Spinal cord (tissue), 10 donors: ENCODE measurements around the gene SOS1. TPM values are rescaled to one million over a fixed set of nuclear protein-coding genes. Genes with fewer than 3 reads are reported as not detected.

Source experiments
- DNase-seq, 6 donors: peaks; one replicate each; pipeline versions ENCODE4 v3.0.0 to v3.0.0-alpha.2; 2013 to 2015; ENCODE audit warnings: low spot score in 6 of 6, low read depth in 4 of 6
- H3K27ac ChIP-seq: one replicate; pipeline ENCODE4 v1.5.1; 2013; ENCODE audit warnings: low read depth, low read length, control low read depth
- H3K27me3 ChIP-seq: one replicate; pipeline ENCODE4 v1.6.1; 2013; ENCODE audit warnings: low read length; ENCODE audit not compliant: control insufficient read depth, insufficient read depth
- H3K36me3 ChIP-seq: one replicate; pipeline ENCODE4 v1.6.1; 2013; ENCODE audit warnings: low read length; ENCODE audit not compliant: control insufficient read depth, insufficient read depth
- H3K4me1 ChIP-seq: one replicate; pipeline ENCODE4 v1.6.1; 2013; ENCODE audit warnings: low read length; ENCODE audit not compliant: control insufficient read depth, insufficient read depth
- H3K4me3 ChIP-seq: one replicate; pipeline ENCODE4 v1.5.1; 2013; ENCODE audit warnings: low read depth, low read length, control low read depth
- H3K9me3 ChIP-seq: one replicate; pipeline ENCODE4 v1.6.1; 2013; ENCODE audit warnings: low read length; ENCODE audit not compliant: control insufficient read depth, insufficient read depth
- WGBS: methylation state at CpG from one replicate; pipeline ENCODE4 v1.1.5; 2013; ENCODE audit warnings: missing lambda C conversion rate; ENCODE audit not compliant: insufficient coverage; 5-methylcytosine and 5-hydroxymethylcytosine counted together
- polyA plus RNA-seq, 2 donors: library from polyadenylated mRNA; unstranded; fragments of 120-200 nt; gene quantifications; one replicate each; pipeline ENCODE4 v1.2.1, GENCODE V29; 2013; ENCODE audit not compliant: insufficient read length in 2 of 2
- total RNA-seq, 2 donors: library from RNA; depleted of rRNA in 1 of 2; stranded (reverse); fragments of 120-200 nt in 1 of 2; fragments of >200 nt in 1 of 2; gene quantifications; one replicate each; pipeline versions ENCODE4 v1.2.3 to v1.2.4, GENCODE V29; 2013 to 2014
- donor health status: healthy.

SOS1 gene
- total and polyA plus RNA-seq, 4 donors = 29.8 to 61.4 (median 35.9) TPM

DNA sequence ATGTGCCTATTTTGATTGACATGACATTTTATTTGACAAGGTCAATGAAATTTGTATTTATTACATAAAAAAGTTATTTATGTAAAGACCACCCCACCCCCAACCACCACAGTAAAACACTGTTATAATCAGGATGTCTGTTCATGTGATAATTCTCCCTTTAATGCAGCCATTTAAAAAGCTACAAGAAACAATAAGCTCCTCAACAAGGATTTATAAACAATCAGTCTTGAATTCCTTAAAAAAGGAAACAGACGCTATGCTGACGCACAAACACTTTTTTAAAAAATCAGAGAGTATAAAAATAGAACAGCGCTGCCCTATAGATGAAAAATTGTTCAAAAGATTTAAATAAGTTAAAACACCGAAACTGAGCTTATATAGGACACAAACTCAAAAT, 102.2 kb downstream of the SOS1 start:
- no peak for DNase-seq
- no peaks in the 10 kb centered on the region for H3K9me3 ChIP-seq
- no peaks in the 10 kb centered on the region for H3K36me3 ChIP-seq
- H3K4me3 ChIP-seq = no peak overlapping the region
- no peak overlapping the region for H3K27ac ChIP-seq
- H3K27me3 ChIP-seq = no peaks in the 10 kb centered on the region
- no CpG with 5 or more reads among the region's 4 CpGs for WGBS
- no peaks in the 10 kb centered on the region for H3K4me1 ChIP-seq

DNA sequence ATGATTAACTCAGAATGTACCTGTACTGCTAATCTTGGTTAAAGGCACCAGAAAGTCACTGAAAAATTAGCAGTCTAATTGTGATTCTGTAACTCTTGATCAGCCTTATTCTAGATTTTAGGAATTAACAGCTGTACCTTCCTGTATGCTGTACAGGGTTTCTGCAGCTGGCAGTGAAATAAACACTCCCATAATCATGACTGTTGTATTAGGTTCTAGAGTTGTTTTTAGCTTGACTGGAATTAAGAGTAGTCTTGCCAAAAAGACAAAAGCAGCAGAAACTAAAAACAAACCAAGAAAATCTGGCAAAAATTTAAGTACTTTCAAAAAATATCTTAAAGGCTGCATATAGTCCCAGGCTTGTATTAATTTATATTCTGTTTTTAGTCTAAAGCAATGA, 103.5 kb downstream of the SOS1 start:
- Histone ChIP-seq H3K4me1 (no peaks in the 10 kb centered on the region), H3K27ac (no peak overlapping the region), H3K4me3 (no peak overlapping the region), H3K9me3 (no peaks in the 10 kb centered on the region), H3K27me3 (no peaks in the 10 kb centered on the region), H3K36me3 (no peaks in the 10 kb centered on the region)
- DNase-seq = no peak

DNA sequence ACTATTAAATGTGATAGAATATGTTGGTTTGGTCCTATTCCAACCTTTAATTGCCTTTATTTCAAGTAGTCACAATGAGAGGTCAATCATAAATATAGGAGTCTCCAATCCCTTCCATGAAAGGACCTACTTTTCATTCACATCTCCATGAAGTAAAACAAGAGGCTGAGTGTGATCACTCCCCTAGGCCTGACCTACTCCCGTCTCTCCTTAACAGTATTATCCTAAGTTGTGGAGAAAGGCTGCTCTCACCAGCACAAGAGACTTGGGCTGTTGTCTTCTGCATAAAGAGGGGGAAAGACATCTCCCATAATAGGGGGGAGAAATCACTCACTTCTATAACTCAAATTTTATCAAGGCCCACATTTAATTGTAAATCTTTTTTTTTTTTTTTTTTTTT, 105.4 kb downstream of the SOS1 start:
- Histone ChIP-seq H3K27me3 (no peaks in the 10 kb centered on the region), H3K4me3 (no peak overlapping the region), H3K9me3 (no peaks in the 10 kb centered on the region), H3K4me1 (no peaks in the 10 kb centered on the region), H3K36me3 (peaks cover 3% of the 10 kb centered on the region), H3K27ac (no peak overlapping the region)
- DNase-seq = no peak
- WGBS = no CpG with 5 or more reads among the region's 1 CpG

GRCh38 chr2:39013871-39014270, 107.0 kb downstream of the SOS1 start:
- no CpG with 5 or more reads among the region's 3 CpGs for WGBS
- Histone ChIP-seq H3K4me3 (no peak overlapping the region), H3K27ac (no peak overlapping the region), H3K27me3 (no peaks in the 10 kb centered on the region), H3K9me3 (no peaks in the 10 kb centered on the region), H3K4me1 (no peaks in the 10 kb centered on the region), H3K36me3 (peaks cover 10% of the 10 kb centered on the region)
- DNase-seq = no peak

- Histone ChIP-seq H3K36me3 (peaks cover 15% of the 10 kb centered on the region), H3K4me3 (no peak overlapping the region), H3K27ac (no peak overlapping the region), H3K27me3 (no peaks in the 10 kb centered on the region), H3K9me3 (no peaks in the 10 kb centered on the region), H3K4me1 (no peaks in the 10 kb centered on the region)
- DNase-seq = no peak
- WGBS = no CpG with 5 or more reads among the region's 1 CpG
Observed at GRCh38 chr2:39008665-39009064, 112.2 kb downstream of the SOS1 start.

DNA sequence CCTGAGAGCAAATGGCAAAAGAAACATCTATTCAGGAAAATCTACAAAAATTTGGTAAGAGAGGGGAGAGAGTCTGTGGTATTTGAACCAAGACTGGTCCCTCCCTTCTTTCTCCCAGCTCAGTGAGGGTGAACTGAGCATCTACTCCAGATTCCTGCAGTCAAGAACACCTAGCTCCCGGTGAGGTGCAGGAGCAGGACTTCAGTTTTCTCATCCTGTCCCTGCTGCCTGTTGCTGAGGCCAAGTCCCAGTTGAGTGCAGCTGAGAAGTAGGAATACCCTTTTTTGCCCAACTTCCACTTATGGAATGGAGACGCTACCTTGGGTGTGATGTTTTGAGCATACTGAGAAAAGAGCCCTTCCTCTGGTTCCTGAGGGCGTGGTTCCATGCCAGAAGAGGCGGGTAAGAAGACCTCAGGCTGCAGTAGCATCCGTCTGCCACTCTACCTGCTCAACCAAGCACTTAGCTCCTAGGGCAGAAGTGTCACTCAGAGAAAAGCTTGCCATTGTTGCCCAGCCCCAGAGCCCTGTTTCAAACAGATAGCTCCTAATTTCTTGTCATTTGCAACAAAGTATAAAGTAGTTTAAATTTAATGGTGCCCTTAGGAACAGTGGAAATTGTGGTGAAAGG, 112.9 kb downstream of the SOS1 start:
- H3K27ac ChIP-seq = no peak overlapping the region
- H3K9me3 ChIP-seq = no peaks in the 10 kb centered on the region
- WGBS = 95% methylated on average over 3 of the region's 5 CpGs
- H3K4me1 ChIP-seq = no peaks in the 10 kb centered on the region
- peaks cover 15% of the 10 kb centered on the region for H3K36me3 ChIP-seq
- no peaks in the 10 kb centered on the region for H3K27me3 ChIP-seq
- H3K4me3 ChIP-seq = no peak overlapping the region
- no peak for DNase-seq

DNA sequence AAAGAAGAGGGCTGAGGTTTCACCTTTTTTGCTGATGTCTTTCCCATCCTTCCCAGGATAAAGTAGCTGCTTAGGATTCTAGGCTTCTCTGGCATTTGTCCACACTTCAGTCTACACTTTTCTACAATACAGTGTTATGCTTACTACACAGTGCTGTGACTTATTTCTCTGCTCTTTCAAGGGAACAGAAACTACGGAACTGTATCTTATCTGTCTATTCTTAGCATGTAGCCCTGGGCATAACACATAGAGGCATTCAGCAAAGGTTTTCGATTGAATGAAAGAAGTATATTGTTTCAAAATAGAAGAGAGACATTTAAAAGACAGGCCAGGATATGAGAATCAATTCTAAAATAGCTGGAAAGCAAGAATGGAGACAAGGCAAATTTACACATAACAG, 120.3 kb downstream of the SOS1 start:
- no peaks in the 10 kb centered on the region for H3K9me3 ChIP-seq
- H3K27me3 ChIP-seq = no peaks in the 10 kb centered on the region
- no peak overlapping the region for H3K4me3 ChIP-seq
- peaks cover 4% of the 10 kb centered on the region for H3K4me1 ChIP-seq
- DNase-seq = no peak
- no peak overlapping the region for H3K27ac ChIP-seq
- H3K36me3 ChIP-seq = peaks cover 12% of the 10 kb centered on the region
- WGBS = no CpG with 5 or more reads among the region's 2 CpGs

GRCh38 chr2:38997781-38998180, 123.1 kb downstream of the SOS1 start:
- peaks cover 4% of the 10 kb centered on the region for H3K4me1 ChIP-seq
- WGBS = no CpG with 5 or more reads among the region's 4 CpGs
- H3K27ac ChIP-seq = no peak overlapping the region
- H3K9me3 ChIP-seq = no peaks in the 10 kb centered on the region
- no peaks in the 10 kb centered on the region for H3K27me3 ChIP-seq
- H3K4me3 ChIP-seq = no peak overlapping the region
- DNase-seq = no peak
- H3K36me3 ChIP-seq = peaks cover 18% of the 10 kb centered on the region

- Histone ChIP-seq H3K4me3 (no peak overlapping the region), H3K27me3 (no peaks in the 10 kb centered on the region), H3K9me3 (no peaks in the 10 kb centered on the region), H3K4me1 (no peaks in the 10 kb centered on the region), H3K36me3 (peaks cover 11% of the 10 kb centered on the region), H3K27ac (no peak overlapping the region)
- no CpG with 5 or more reads among the region's 2 CpGs for WGBS
- no peak for DNase-seq
Observed at GRCh38 chr2:38991899-38992298, 129.0 kb downstream of the SOS1 start.

GRCh38 chr2:38988716-38989115, 132.1 kb downstream of the SOS1 start:
- Histone ChIP-seq H3K9me3 (no peaks in the 10 kb centered on the region), H3K27me3 (no peaks in the 10 kb centered on the region), H3K4me3 (no peak overlapping the region), H3K27ac (no peak overlapping the region), H3K36me3 (peaks cover 8% of the 10 kb centered on the region), H3K4me1 (no peaks in the 10 kb centered on the region)
- WGBS = no CpG with 5 or more reads among the region's 1 CpG
- DNase-seq = peak in 1 of 6 donors; percentile 46
